ENCODE results near the gene SOX6. TPM values are rescaled to one million over a fixed set of nuclear protein-coding genes. Genes with fewer than 3 reads are reported as not detected.

SOX6 gene
- total RNA-seq, 3 donors from 2014 or later, result 2.0 to 8.0 (median 7.9) TPM

DNA sequence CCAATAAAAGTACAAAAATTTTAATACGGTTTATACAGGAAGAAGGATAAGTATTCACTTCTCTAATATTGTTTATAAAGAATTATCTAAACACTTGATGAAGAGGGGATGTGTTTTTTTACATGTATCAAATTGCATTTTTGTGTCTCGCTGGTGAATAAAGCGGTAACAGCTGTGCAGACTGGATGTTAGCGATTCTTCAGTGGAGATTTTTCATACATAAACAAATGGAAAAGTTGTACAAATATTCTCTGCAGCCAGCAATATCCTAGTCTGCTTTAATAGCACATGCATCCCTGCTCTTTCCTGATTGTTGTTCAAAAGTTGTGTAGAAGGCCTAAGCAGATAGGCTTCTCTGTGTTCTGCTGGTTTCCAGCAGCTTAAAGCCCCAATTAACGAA lies 369.3 kb downstream of the SOX6 start:
- DNase-seq (ENCODE audit: low spot score in 2 of 2), result no peak
- H3K4me3 ChIP-seq, result no peak overlapping the region
- intact Hi-C loops (cut with DNase I; ENCODE audit: low total_unique reads), result no loop called here
- H3K27me3 ChIP-seq, result no peaks in the 10 kb centered on the region
- no peaks in the 10 kb centered on the region for H3K9me3 ChIP-seq
- no peak for TF ChIP-seq CTCF (IDR thresholded peaks at IDR 0.05)
- TF ChIP-seq POLR2A (IDR thresholded peaks at IDR 0.05), result no peak
- TF ChIP-seq POLR2AphosphoS5 (IDR thresholded peaks at IDR 0.05), result no peak
- no peak overlapping the region for H3K27ac ChIP-seq
- peaks cover 3% of the 10 kb centered on the region for H3K36me3 ChIP-seq
- no peaks in the 10 kb centered on the region for H3K4me1 ChIP-seq

- Histone ChIP-seq H3K4me1 (no peaks in the 10 kb centered on the region), H3K9me3 (no peaks in the 10 kb centered on the region), H3K4me3 (no peak overlapping the region), H3K36me3 (peaks cover 3% of the 10 kb centered on the region), H3K27ac (no peak overlapping the region), H3K27me3 (no peaks in the 10 kb centered on the region)
- intact Hi-C loops (cut with DNase I; ENCODE audit: low total_unique reads), result no loop called here
- TF ChIP-seq POLR2A (IDR thresholded peaks at IDR 0.05), result no peak
- no peak for TF ChIP-seq POLR2AphosphoS5 (IDR thresholded peaks at IDR 0.05)
- TF ChIP-seq CTCF (IDR thresholded peaks at IDR 0.05), result no peak
- no peak for DNase-seq (ENCODE audit: low spot score in 2 of 2)
Observed at GRCh38 chr11:15985860-15986139, 370.5 kb downstream of the SOX6 start.

- no peak for TF ChIP-seq POLR2A (IDR thresholded peaks at IDR 0.05)
- TF ChIP-seq POLR2AphosphoS5 (IDR thresholded peaks at IDR 0.05), result no peak
- no peak for TF ChIP-seq CTCF (IDR thresholded peaks at IDR 0.05)
- Histone ChIP-seq H3K9me3 (no peaks in the 10 kb centered on the region), H3K36me3 (peaks cover 3% of the 10 kb centered on the region), H3K27ac (no peak overlapping the region), H3K4me3 (no peak overlapping the region), H3K27me3 (no peaks in the 10 kb centered on the region), H3K4me1 (no peaks in the 10 kb centered on the region)
- no peak for DNase-seq (ENCODE audit: low spot score in 2 of 2)
- intact Hi-C loops (cut with DNase I; ENCODE audit: low total_unique reads), result no loop called here
Observed at GRCh38 chr11:15985127-15985859, 371.1 kb downstream of the SOX6 start.

GRCh38 chr11:15981292-15981691 lies 375.1 kb downstream of the SOX6 start:
- no peaks in the 10 kb centered on the region for H3K27me3 ChIP-seq
- TF ChIP-seq POLR2AphosphoS5 (IDR thresholded peaks at IDR 0.05), result no peak
- no peak for TF ChIP-seq CTCF (IDR thresholded peaks at IDR 0.05)
- TF ChIP-seq POLR2A (IDR thresholded peaks at IDR 0.05), result no peak
- H3K36me3 ChIP-seq, result no peaks in the 10 kb centered on the region
- no peak for DNase-seq (ENCODE audit: low spot score in 2 of 2)
- H3K4me1 ChIP-seq, result no peaks in the 10 kb centered on the region
- H3K9me3 ChIP-seq, result no peaks in the 10 kb centered on the region
- intact Hi-C loops (cut with DNase I; ENCODE audit: low total_unique reads), result no loop called here
- H3K4me3 ChIP-seq, result no peak overlapping the region
- no peak overlapping the region for H3K27ac ChIP-seq

DNA sequence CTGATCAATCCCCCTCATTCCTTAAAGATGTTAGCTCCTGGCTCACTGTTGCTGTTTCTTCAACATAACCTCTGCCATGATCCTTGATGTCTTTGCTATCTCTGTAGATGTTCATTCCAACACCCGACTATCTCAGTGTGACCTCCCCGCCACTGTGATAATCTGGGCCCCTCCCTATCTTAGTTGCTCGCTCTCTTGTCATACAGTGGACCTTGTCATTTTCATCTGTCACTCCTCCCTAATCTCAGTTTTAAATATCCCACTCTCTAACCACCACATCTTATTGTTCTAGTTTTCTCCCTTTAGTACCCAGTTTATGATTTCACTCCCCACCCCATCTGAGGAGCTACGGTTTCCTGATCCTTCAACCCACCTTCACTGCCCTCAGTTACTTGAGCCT lies 379.2 kb downstream of the SOX6 start:
- no peaks in the 10 kb centered on the region for H3K27me3 ChIP-seq
- no peaks in the 10 kb centered on the region for H3K4me1 ChIP-seq
- no peak for TF ChIP-seq CTCF (IDR thresholded peaks at IDR 0.05)
- TF ChIP-seq POLR2A (IDR thresholded peaks at IDR 0.05), result no peak
- TF ChIP-seq POLR2AphosphoS5 (IDR thresholded peaks at IDR 0.05), result no peak
- intact Hi-C loops (cut with DNase I; ENCODE audit: low total_unique reads), result loop anchor here (1.0 kb wide), 1 partner anchor 29 kb away; no protein-coding TSS in a partner anchor
- no peak overlapping the region for H3K4me3 ChIP-seq
- H3K27ac ChIP-seq, result peak overlapping the region in 1 of 2 donors; percentile 54
- no peaks in the 10 kb centered on the region for H3K9me3 ChIP-seq
- H3K36me3 ChIP-seq, result no peaks in the 10 kb centered on the region
- DNase-seq (ENCODE audit: low spot score in 2 of 2), result no peak
